ENCODE measurements around the gene STK17A. TPM values are rescaled to one million over a fixed set of nuclear protein-coding genes. Genes with fewer than 3 reads are reported as not detected.
"Not testable (repeated sequence)": the region's sequence is repeated elsewhere in the genome, so short reads cannot be mapped to it uniquely, and the experiment has no call there.

Gene STK17A
- total and polyA plus RNA-seq, 8 donors, result 25.9 to 38.4 (median 32.8) TPM

DNA sequence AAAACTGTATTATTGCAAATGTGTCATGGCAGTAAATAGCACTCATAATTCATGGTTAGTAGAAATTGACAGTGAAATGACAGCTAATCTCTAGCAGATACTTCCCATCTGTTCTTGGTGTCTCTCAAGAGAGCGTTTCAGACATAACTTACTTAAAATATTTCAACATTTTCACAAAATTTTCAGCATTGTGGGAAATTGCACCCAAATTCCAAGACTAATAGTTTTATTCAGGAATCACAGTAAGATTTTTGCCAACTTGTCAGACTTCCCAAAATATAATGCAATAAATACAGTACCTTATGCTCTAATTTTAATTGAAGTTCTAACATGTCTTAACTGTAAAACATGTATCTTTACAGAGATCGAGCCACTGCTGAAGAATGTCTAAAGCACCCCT lies 41.2 kb downstream of the STK17A start:
- DNase-seq, result no peak
- TF ChIP-seq CTCF (IDR thresholded peaks at IDR 0.05), result no peak
- Histone ChIP-seq H3K4me3 (no peak overlapping the region), H3K4me1 (peaks cover 0 to 5% of the 10 kb centered on the region in 2 donors), H3K27me3 (no peaks in the 10 kb centered on the region), H3K9me3 (no peaks in the 10 kb centered on the region), H3K27ac (no peak overlapping the region), H3K36me3 (peaks cover 0 to 82% of the 10 kb centered on the region in 2 donors)
- ATAC-seq, result no peak
- intact Hi-C loops (cut with DNase I), result no loop called here

- H3K27ac ChIP-seq, result peak overlapping the region in 1 of 2 donors; percentile 21
- no peak for TF ChIP-seq CTCF (IDR thresholded peaks at IDR 0.05)
- no peaks in the 10 kb centered on the region for H3K27me3 ChIP-seq
- peaks cover 0 to 9% of the 10 kb centered on the region in 2 donors for H3K4me1 ChIP-seq
- no peaks in the 10 kb centered on the region for H3K9me3 ChIP-seq
- no peak overlapping the region for H3K4me3 ChIP-seq
- intact Hi-C loops (cut with DNase I), result no loop called here
- DNase-seq (no peak), ATAC-seq (peak; percentile 23)
- peaks cover 0 to 70% of the 10 kb centered on the region in 2 donors for H3K36me3 ChIP-seq
Measured at GRCh38 chr7:43625453-43625852, 42.5 kb downstream of the STK17A start.

- no peak for TF ChIP-seq CTCF (IDR thresholded peaks at IDR 0.05)
- H3K27ac ChIP-seq, result peak overlapping the region; percentile 21 to 59
- intact Hi-C loops (cut with DNase I), result no loop called here
- no peak overlapping the region for H3K4me3 ChIP-seq
- peaks cover 0 to 9% of the 10 kb centered on the region in 2 donors for H3K4me1 ChIP-seq
- no peaks in the 10 kb centered on the region for H3K27me3 ChIP-seq
- peaks cover 0 to 73% of the 10 kb centered on the region in 2 donors for H3K36me3 ChIP-seq
- no peaks in the 10 kb centered on the region for H3K9me3 ChIP-seq
- ATAC-seq (peak; percentile 55), DNase-seq (no peak)
Measured at GRCh38 chr7:43625980-43626379, 43.1 kb downstream of the STK17A start.

DNA sequence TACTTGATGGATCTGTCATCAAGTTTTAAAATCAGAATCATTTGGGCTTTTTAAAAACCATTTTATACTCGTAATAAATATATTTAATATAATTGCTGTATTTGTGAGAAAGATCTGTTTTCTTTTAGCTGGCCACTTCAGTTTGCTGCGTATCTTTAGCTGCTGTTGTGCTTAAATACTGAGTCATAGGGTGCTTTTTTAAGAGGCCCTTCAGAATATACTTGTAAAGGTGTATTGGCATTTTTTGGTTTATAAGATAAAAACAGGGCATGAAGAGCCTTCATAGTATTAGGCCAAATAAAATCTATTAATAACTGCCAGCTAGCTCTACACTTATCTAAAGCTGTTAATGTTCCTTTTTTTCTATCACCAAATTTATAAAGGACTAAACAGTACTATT lies 43.8 kb downstream of the STK17A start:
- Histone ChIP-seq H3K27ac (peak overlapping the region; percentile 21 to 59), H3K4me3 (no peak overlapping the region), H3K9me3 (no peaks in the 10 kb centered on the region), H3K36me3 (peaks cover 0 to 73% of the 10 kb centered on the region in 2 donors), H3K27me3 (no peaks in the 10 kb centered on the region), H3K4me1 (peaks cover 0 to 13% of the 10 kb centered on the region in 2 donors)
- no peak for TF ChIP-seq CTCF (IDR thresholded peaks at IDR 0.05)
- DNase-seq, result no peak
- intact Hi-C loops (cut with DNase I), result no loop called here
- peak; percentile 74 for ATAC-seq

DNA sequence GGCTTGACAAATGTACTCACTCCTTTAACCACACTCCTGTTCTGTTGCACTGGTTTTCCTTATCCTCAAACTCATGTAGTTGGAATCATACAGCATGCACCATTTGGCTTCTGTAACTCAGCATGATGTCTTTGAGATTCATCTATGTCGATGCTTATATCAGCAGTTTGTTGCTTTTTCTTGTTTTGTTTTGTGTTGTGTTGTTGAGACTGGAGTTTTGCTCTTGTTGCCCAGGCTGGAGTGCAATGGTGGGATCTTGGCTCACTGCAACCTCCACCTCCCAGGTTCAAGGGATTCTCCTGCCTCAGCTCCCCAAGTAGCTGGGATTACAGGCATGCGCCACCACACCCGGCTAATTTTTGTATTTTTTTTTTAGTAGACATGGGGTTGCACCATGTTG lies 44.9 kb downstream of the STK17A start:
- H3K27ac ChIP-seq; H3K27me3 ChIP-seq; intact Hi-C loops (cut with DNase I); H3K4me3 ChIP-seq; ATAC-seq; DNase-seq; H3K9me3 ChIP-seq: not testable (repeated sequence)
- peaks cover 0 to 13% of the 10 kb centered on the region in 2 donors for H3K4me1 ChIP-seq
- H3K36me3 ChIP-seq, result peaks cover 0 to 77% of the 10 kb centered on the region in 2 donors

DNA sequence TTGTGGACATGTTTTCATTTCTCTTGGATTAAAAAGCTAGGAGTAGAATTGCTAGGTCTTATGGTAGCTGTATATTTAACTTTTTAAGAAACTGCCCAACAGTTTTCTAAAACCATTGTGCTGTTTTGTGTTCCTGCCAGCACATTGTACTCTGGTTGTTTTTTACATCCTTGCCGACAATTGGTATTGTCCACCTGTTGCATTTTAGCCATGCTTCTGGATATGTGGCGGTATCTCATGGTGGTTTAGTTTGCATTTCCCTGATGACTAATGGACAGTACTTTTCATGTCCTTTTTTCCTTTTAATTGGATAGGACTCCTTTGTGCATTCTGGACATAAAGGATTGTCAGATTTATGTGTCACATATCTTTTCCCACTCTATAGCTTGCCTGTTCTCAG lies 45.5 kb downstream of the STK17A start:
- ATAC-seq (no peak), DNase-seq (no peak)
- Histone ChIP-seq H3K4me1 (peaks cover 0 to 13% of the 10 kb centered on the region in 2 donors), H3K36me3 (peaks cover 0 to 81% of the 10 kb centered on the region in 2 donors), H3K9me3 (no peaks in the 10 kb centered on the region), H3K4me3 (no peak overlapping the region), H3K27me3 (no peaks in the 10 kb centered on the region), H3K27ac (no peak overlapping the region)
- intact Hi-C loops (cut with DNase I), result no loop called here
- TF ChIP-seq CTCF (IDR thresholded peaks at IDR 0.05), result no peak

All from left lung (tissue), 10 donors.